GM06990 (cell line): ENCODE measurements around the gene CPED1.

Source experiments
- DNase-seq: peaks from one replicate; pipeline ENCODE4 v3.0.0-alpha.2; 2011; ENCODE audit not compliant: insufficient read length; ENCODE audit errors: extremely low read depth
- H3K27me3 ChIP-seq: replicated peaks from 2 replicates; pipeline ENCODE4 v1.6.0; 2011; ENCODE audit warnings: low read length; ENCODE audit not compliant: control insufficient read depth, insufficient read depth
- H3K36me3 ChIP-seq: 2 replicates; pipeline ENCODE4 v1.5.1; 2011; ENCODE audit warnings: low read length; ENCODE audit not compliant: control insufficient read depth, insufficient read depth
- H3K4me3 ChIP-seq: replicated peaks from 2 replicates; pipeline ENCODE4 v1.5.1; 2011; ENCODE audit warnings: low read depth, mild to moderate bottlenecking, control low read depth, low read length
- CTCF ChIP-seq: IDR thresholded peaks from 2 replicates; pipeline ENCODE4 v1.5.1; 2011; ENCODE audit warnings: low read length, control low read depth, mild to moderate bottlenecking, inconsistent platforms; ENCODE audit not compliant: insufficient read depth, poor library complexity, severe bottlenecking

The CPED1 gene

GRCh38 chr7:121262221-121262620 is 273.7 kb downstream of the CPED1 start:
- no peak overlapping the region for H3K4me3 ChIP-seq
- no peak for DNase-seq
- H3K36me3 ChIP-seq = no peaks in the 10 kb centered on the region
- H3K27me3 ChIP-seq = no peaks in the 10 kb centered on the region; the same call in 1 of the 2 replicates
- no peak for TF ChIP-seq CTCF

GRCh38 chr7:121262969-121263368 is 274.5 kb downstream of the CPED1 start:
- DNase-seq = no peak
- no peaks in the 10 kb centered on the region for H3K36me3 ChIP-seq

GRCh38 chr7:121266307-121266894 is 277.9 kb downstream of the CPED1 start:
- H3K27me3 ChIP-seq = no peaks in the 10 kb centered on the region; the same call in 1 of the 2 replicates
- no peak overlapping the region for H3K4me3 ChIP-seq
- no peaks in the 10 kb centered on the region for H3K36me3 ChIP-seq
- TF ChIP-seq CTCF = no peak
- DNase-seq = no peak

More at GRCh38 chr7:121262969-121263368, 274.5 kb downstream of the CPED1 start:
- H3K4me3 ChIP-seq = no peak overlapping the region
- H3K27me3 ChIP-seq = no peaks in the 10 kb centered on the region; the same call in 1 of the 2 replicates
- TF ChIP-seq CTCF = no peak

- H3K4me3 ChIP-seq = no peak overlapping the region
- DNase-seq = no peak
- no peaks in the 10 kb centered on the region for H3K36me3 ChIP-seq
- no peak for TF ChIP-seq CTCF
- no peaks in the 10 kb centered on the region; the same call in 1 of the 2 replicates for H3K27me3 ChIP-seq
Observed at GRCh38 chr7:121267612-121268011, 279.1 kb downstream of the CPED1 start.

- TF ChIP-seq CTCF = no peak
- H3K36me3 ChIP-seq = no peaks in the 10 kb centered on the region
- no peak overlapping the region for H3K4me3 ChIP-seq
- H3K27me3 ChIP-seq = no peaks in the 10 kb centered on the region; the same call in 1 of the 2 replicates
- no peak for DNase-seq
Observed at GRCh38 chr7:121269798-121270197, 281.3 kb downstream of the CPED1 start.

GRCh38 chr7:121271098-121271497 is 282.6 kb downstream of the CPED1 start:
- TF ChIP-seq CTCF = no peak
- Histone ChIP-seq H3K27me3 (no peaks in the 10 kb centered on the region; the same call in 1 of the 2 replicates), H3K4me3 (no peak overlapping the region), H3K36me3 (no peaks in the 10 kb centered on the region)
- no peak for DNase-seq
